HG02571 (cell line): Measurements from ENCODE around the gene CAMSAP1.
"Not testable (repeated sequence)": the region's sequence is repeated elsewhere in the genome, so short reads cannot be mapped to it uniquely, and the experiment has no call there.

Experiments
- ATAC-seq: cut with Tn5 transposase; IDR thresholded peaks from one replicate; pipeline ENCODE4 v1.9.1; 2021; ENCODE audit warnings: mild to moderate bottlenecking, moderate library complexity; ENCODE audit not compliant: unreplicated experiment

Gene CAMSAP1

GRCh38 chr9:135920973-135921585 lies 13.7 kb upstream of the CAMSAP1 start:
- no peak for ATAC-seq

- ATAC-seq, result no peak
Observed at GRCh38 chr9:135920256-135920930, 13.0 kb upstream of the CAMSAP1 start.

- no peak for ATAC-seq
Observed at GRCh38 chr9:135919318-135919890, 12.1 kb upstream of the CAMSAP1 start.

- ATAC-seq, result not testable (repeated sequence)
Observed at GRCh38 chr9:135916227-135916626, 8.9 kb upstream of the CAMSAP1 start.

- no peak for ATAC-seq
Observed at GRCh38 chr9:135914921-135915320, 7.6 kb upstream of the CAMSAP1 start.

GRCh38 chr9:135911233-135911632 lies 3.9 kb upstream of the CAMSAP1 start:
- ATAC-seq, result not testable (repeated sequence)

- ATAC-seq, result no peak
Observed at GRCh38 chr9:135910757-135911156, 3.4 kb upstream of the CAMSAP1 start.

- no peak for ATAC-seq
Observed at GRCh38 chr9:135910216-135910615, 2.9 kb upstream of the CAMSAP1 start.

- ATAC-seq, result no peak
Observed at GRCh38 chr9:135909371-135909770, 2.0 kb upstream of the CAMSAP1 start.

- ATAC-seq, result no peak
Observed at GRCh38 chr9:135908754-135909204, 1.4 kb upstream of the CAMSAP1 start.

GRCh38 chr9:135908093-135908753 lies 877 bp upstream of the CAMSAP1 start:
- ATAC-seq, result no peak

- peak; percentile 33 for ATAC-seq
Observed at GRCh38 chr9:135907006-135907430, 328 bp downstream of the CAMSAP1 start.

GRCh38 chr9:135906291-135907005 lies 898 bp downstream of the CAMSAP1 start:
- ATAC-seq, result no peak

- no peak for ATAC-seq
Observed at GRCh38 chr9:135905380-135906258, 1.7 kb downstream of the CAMSAP1 start.

- ATAC-seq, result no peak
Observed at GRCh38 chr9:135903786-135904520, 3.4 kb downstream of the CAMSAP1 start.

- ATAC-seq, result no peak
Observed at GRCh38 chr9:135903358-135903656, 4.0 kb downstream of the CAMSAP1 start.

- ATAC-seq, result no peak
Observed at GRCh38 chr9:135902655-135903357, 4.5 kb downstream of the CAMSAP1 start.

- ATAC-seq, result no peak
Observed at GRCh38 chr9:135901826-135902225, 5.5 kb downstream of the CAMSAP1 start.
